ENCODE data around the gene NFAT5. TPM values are rescaled to one million over a fixed set of nuclear protein-coding genes. Genes with fewer than 3 reads are reported as not detected.

NFAT5 gene
- total RNA-seq, 2 donors from 2014 or later = 18.4 to 30.2 TPM

GRCh38 chr16:69618721-69619120, 53.0 kb downstream of the NFAT5 start:
- Histone ChIP-seq H3K36me3 (no peaks in the 10 kb centered on the region), H3K9ac (ENCODE audit: low read depth in 2 of 2, low read length in 2 of 2) (no peak overlapping the region), H3K4me3 (no peak overlapping the region), H3K27ac (no peak overlapping the region), H3K4me1 (peaks cover under 1% of the 10 kb centered on the region), H3K9me3 (no peaks in the 10 kb centered on the region), H3K27me3 (no peaks in the 10 kb centered on the region)
- intact Hi-C loops (cut with DNase I) = no loop called here
- no peak for DNase-seq
- TF ChIP-seq CTCF (IDR thresholded peaks at IDR 0.05) = no peak

GRCh38 chr16:69619514-69619913, 53.7 kb downstream of the NFAT5 start:
- Histone ChIP-seq H3K4me1 (no peaks in the 10 kb centered on the region), H3K27me3 (no peaks in the 10 kb centered on the region), H3K9ac (ENCODE audit: low read depth in 2 of 2, low read length in 2 of 2) (no peak overlapping the region), H3K4me3 (no peak overlapping the region), H3K36me3 (no peaks in the 10 kb centered on the region), H3K9me3 (no peaks in the 10 kb centered on the region), H3K27ac (no peak overlapping the region)
- intact Hi-C loops (cut with DNase I) = no loop called here
- TF ChIP-seq CTCF (IDR thresholded peaks at IDR 0.05) = no peak
- DNase-seq = no peak

GRCh38 chr16:69620573-69620972, 54.8 kb downstream of the NFAT5 start:
- Histone ChIP-seq H3K4me3 (no peak overlapping the region), H3K27ac (no peak overlapping the region), H3K4me1 (no peaks in the 10 kb centered on the region), H3K36me3 (no peaks in the 10 kb centered on the region), H3K9ac (ENCODE audit: low read depth in 2 of 2, low read length in 2 of 2) (no peak overlapping the region), H3K9me3 (no peaks in the 10 kb centered on the region), H3K27me3 (no peaks in the 10 kb centered on the region)
- intact Hi-C loops (cut with DNase I) = no loop called here
- TF ChIP-seq CTCF (IDR thresholded peaks at IDR 0.05) = no peak
- no peak for DNase-seq

GRCh38 chr16:69621225-69621624, 55.5 kb downstream of the NFAT5 start:
- intact Hi-C loops (cut with DNase I) = no loop called here
- no peaks in the 10 kb centered on the region for H3K27me3 ChIP-seq

GRCh38 chr16:69626256-69626655, 60.5 kb downstream of the NFAT5 start:
- TF ChIP-seq CTCF (IDR thresholded peaks at IDR 0.05) = no peak
- intact Hi-C loops (cut with DNase I) = no loop called here
- no peaks in the 10 kb centered on the region for H3K9me3 ChIP-seq
- no peaks in the 10 kb centered on the region for H3K27me3 ChIP-seq
- H3K27ac ChIP-seq = no peak overlapping the region
- no peaks in the 10 kb centered on the region for H3K36me3 ChIP-seq
- no peak overlapping the region for H3K4me3 ChIP-seq
- no peak overlapping the region for H3K9ac ChIP-seq (ENCODE audit: low read depth in 2 of 2, low read length in 2 of 2)
- DNase-seq = no peak
- H3K4me1 ChIP-seq = no peaks in the 10 kb centered on the region

More at GRCh38 chr16:69621225-69621624, 55.5 kb downstream of the NFAT5 start:
- H3K27ac ChIP-seq = no peak overlapping the region
- H3K4me1 ChIP-seq = no peaks in the 10 kb centered on the region
- no peak for TF ChIP-seq CTCF (IDR thresholded peaks at IDR 0.05)
- H3K4me3 ChIP-seq = no peak overlapping the region
- DNase-seq = no peak
- no peaks in the 10 kb centered on the region for H3K36me3 ChIP-seq
- no peak overlapping the region for H3K9ac ChIP-seq (ENCODE audit: low read depth in 2 of 2, low read length in 2 of 2)
- H3K9me3 ChIP-seq = no peaks in the 10 kb centered on the region

GRCh38 chr16:69632828-69633227, 67.1 kb downstream of the NFAT5 start:
- no peak for TF ChIP-seq CTCF (IDR thresholded peaks at IDR 0.05)
- Histone ChIP-seq H3K36me3 (no peaks in the 10 kb centered on the region), H3K4me1 (no peaks in the 10 kb centered on the region), H3K9ac (ENCODE audit: low read depth in 2 of 2, low read length in 2 of 2) (no peak overlapping the region), H3K4me3 (no peak overlapping the region), H3K27ac (no peak overlapping the region), H3K9me3 (no peaks in the 10 kb centered on the region), H3K27me3 (no peaks in the 10 kb centered on the region)
- no peak for DNase-seq
- intact Hi-C loops (cut with DNase I) = no loop called here

Measured in colonic mucosa (tissue), 4 donors.